Astrocyte (in vitro differentiated cells and primary cell): ENCODE results near the gene LRMDA. TPM values are rescaled to one million over a fixed set of nuclear protein-coding genes. Genes with fewer than 3 reads are reported as not detected.

Experiments
- DNase-seq: peaks from one replicate; pipeline ENCODE4 v3.0.0-alpha.2; 2010; ENCODE audit warnings: low read depth
- FAIRE-seq: peaks from 2 replicates; lab custom pipeline; 2011; peaks lifted over from hg19 to GRCh38; lab: Jason Lieb, UNC
- H2AFZ ChIP-seq: 2 replicates; pipeline ENCODE4 v1.6.0; 2012; ENCODE audit warnings: low read depth, low read length, inconsistent platforms
- H3K27ac ChIP-seq: 2 replicates; pipeline ENCODE4 v1.5.1; 2011; ENCODE audit warnings: low read depth, low read length, inconsistent platforms
- H3K27me3 ChIP-seq: 2 replicates; pipeline ENCODE4 v1.6.0; 2011; ENCODE audit warnings: low read length, inconsistent platforms; ENCODE audit not compliant: insufficient read depth
- H3K36me3 ChIP-seq: 2 replicates; pipeline ENCODE4 v1.5.1; 2011; ENCODE audit warnings: low read length, inconsistent platforms; ENCODE audit not compliant: insufficient read depth
- H3K4me1 ChIP-seq: 2 replicates; pipeline ENCODE4 v1.5.1; 2011; ENCODE audit warnings: low read length, inconsistent platforms; ENCODE audit not compliant: insufficient read depth
- H3K4me2 ChIP-seq: 2 replicates; pipeline ENCODE4 v1.6.0; 2012; ENCODE audit warnings: low read length, inconsistent platforms
- H3K4me3 ChIP-seq: 2 replicates; pipeline ENCODE4 v1.5.1; 2011; ENCODE audit warnings: low read depth, mild to moderate bottlenecking, low read length, inconsistent platforms; ENCODE audit not compliant: insufficient read depth
- H3K79me2 ChIP-seq: 2 replicates; pipeline ENCODE4 v1.6.0; 2012; ENCODE audit warnings: mild to moderate bottlenecking, low read length, inconsistent platforms; ENCODE audit not compliant: insufficient read depth
- H3K9ac ChIP-seq: 2 replicates; pipeline ENCODE4 v1.6.0; 2012; ENCODE audit warnings: mild to moderate bottlenecking, low read length, inconsistent platforms
- H3K9me3 ChIP-seq: 2 replicates; pipeline ENCODE4 v1.5.1; 2012; ENCODE audit warnings: low read depth, mild to moderate bottlenecking, low read length, inconsistent platforms; ENCODE audit not compliant: insufficient read depth
- H4K20me1 ChIP-seq: 2 replicates; pipeline ENCODE4 v1.6.0; 2012; ENCODE audit warnings: low read length, inconsistent platforms; ENCODE audit not compliant: insufficient read depth
- H3K27ac Mint-ChIP-seq: one replicate; pipeline ENCODE4 v1.8.0; 2021; ENCODE audit warnings: mild to moderate bottlenecking, mixed read lengths; ENCODE audit not compliant: unreplicated experiment
- H3K27me3 Mint-ChIP-seq: one replicate; pipeline ENCODE4 v1.8.0; 2021; ENCODE audit warnings: low read depth, mixed read lengths; ENCODE audit not compliant: unreplicated experiment
- H3K36me3 Mint-ChIP-seq: one replicate; pipeline ENCODE4 v1.8.0; 2021; ENCODE audit warnings: low read depth, mixed read lengths; ENCODE audit not compliant: unreplicated experiment
- H3K4me1 Mint-ChIP-seq: one replicate; pipeline ENCODE4 v1.8.0; 2021; ENCODE audit warnings: low read depth, mixed read lengths; ENCODE audit not compliant: unreplicated experiment
- H3K4me3 Mint-ChIP-seq: one replicate; pipeline ENCODE4 v1.8.0; 2021; ENCODE audit warnings: mild to moderate bottlenecking, moderate library complexity, mixed read lengths; ENCODE audit not compliant: unreplicated experiment
- H3K9me3 Mint-ChIP-seq: one replicate; pipeline ENCODE4 v1.8.0; 2021; ENCODE audit warnings: mild to moderate bottlenecking, mixed read lengths; ENCODE audit not compliant: unreplicated experiment
- EZH2 ChIP-seq: IDR thresholded peaks from 2 replicates; pipeline ENCODE4 v1.6.1; 2012; ENCODE audit warnings: mild to moderate bottlenecking, low read length, inconsistent platforms; ENCODE audit not compliant: insufficient read depth
- total RNA-seq: library from RNA; stranded (reverse); gene quantifications from 2 replicates; pipeline ENCODE4 v1.2.1, GENCODE V29; 2021
- TF ChIP-seq, protein P1 (sequence below): IDR thresholded peaks from 2 replicates; pipeline ENCODE4 v1.5.1; 2011; ENCODE audit warnings: low read depth, mild to moderate bottlenecking, inconsistent platforms, low read length, moderate library complexity; ENCODE audit not compliant: insufficient read depth

The LRMDA gene
- total RNA-seq, 1 donor from 2014 or later: 2.7 TPM

DNA sequence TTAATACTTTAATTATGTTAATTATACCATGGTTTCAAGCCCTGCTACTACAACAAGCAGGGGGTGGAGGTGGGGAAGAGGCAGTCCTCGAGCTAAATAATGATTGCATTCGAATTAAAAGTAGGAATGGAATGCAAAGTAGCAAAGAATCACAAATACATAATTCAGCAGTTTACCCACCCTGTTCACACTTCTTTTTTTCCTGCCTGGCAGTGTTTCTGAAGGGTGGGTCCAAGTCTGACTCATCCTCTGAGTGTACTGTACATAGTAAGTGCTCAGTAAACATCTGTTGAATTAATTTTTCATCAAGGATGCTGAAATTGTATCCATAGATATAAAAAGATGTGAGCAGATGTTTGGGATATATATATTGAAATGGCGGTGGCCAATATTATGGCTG is 778.8 kb downstream of the LRMDA start:
- H3K4me3 ChIP-seq: no peak overlapping the region
- no peak for TF ChIP-seq EZH2
- Mint-ChIP-seq H3K27ac (no peak overlapping the region), H3K9me3 (peaks cover 2% of the 10 kb centered on the region), H3K27me3 (peaks cover 2% of the 10 kb centered on the region), H3K4me1 (peaks cover 12% of the 10 kb centered on the region), H3K36me3 (no peaks in the 10 kb centered on the region), H3K4me3 (no peak overlapping the region)
- no peaks in the 10 kb centered on the region for H4K20me1 ChIP-seq
- no peak overlapping the region for H3K27ac ChIP-seq
- no peak overlapping the region for H2AFZ ChIP-seq
- no peak for DNase-seq
- no peak for FAIRE-seq
- no peaks in the 10 kb centered on the region for H3K36me3 ChIP-seq
- H3K9ac ChIP-seq: no peak overlapping the region
- no peaks in the 10 kb centered on the region for H3K27me3 ChIP-seq
- no peaks in the 10 kb centered on the region for H3K9me3 ChIP-seq
- H3K79me2 ChIP-seq: no peaks in the 10 kb centered on the region
- H3K4me2 ChIP-seq: no peak overlapping the region
- peaks cover 4% of the 10 kb centered on the region for H3K4me1 ChIP-seq

DNA sequence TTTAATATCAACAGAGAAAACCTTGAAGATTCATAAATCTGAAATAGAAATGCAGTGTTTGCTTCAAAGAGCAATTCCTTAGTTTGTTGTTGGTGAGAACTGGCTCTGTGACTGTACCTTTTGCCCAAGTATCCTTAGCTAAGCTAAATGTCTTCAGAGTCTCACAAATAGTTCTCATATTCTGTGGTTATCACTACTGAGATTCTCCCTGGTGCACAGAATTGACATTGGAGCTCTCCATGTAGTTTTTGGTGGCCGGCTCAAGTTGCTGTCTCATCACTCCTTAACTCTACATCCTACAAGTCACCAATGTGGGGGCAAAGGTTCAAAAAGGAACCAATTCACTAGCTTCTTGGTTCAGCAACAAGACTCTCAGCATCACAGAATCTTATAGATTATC is 780.3 kb downstream of the LRMDA start:
- no peak overlapping the region for H3K27ac ChIP-seq
- Mint-ChIP-seq H3K4me3 (no peak overlapping the region), H3K27me3 (peaks cover 2% of the 10 kb centered on the region), H3K4me1 (peaks cover 12% of the 10 kb centered on the region), H3K27ac (no peak overlapping the region), H3K36me3 (no peaks in the 10 kb centered on the region), H3K9me3 (peaks cover 2% of the 10 kb centered on the region)
- no peaks in the 10 kb centered on the region for H3K9me3 ChIP-seq
- H3K79me2 ChIP-seq: no peaks in the 10 kb centered on the region
- no peak overlapping the region for H3K4me2 ChIP-seq
- H3K4me3 ChIP-seq: no peak overlapping the region
- H3K4me1 ChIP-seq: peaks cover 4% of the 10 kb centered on the region
- H2AFZ ChIP-seq: no peak overlapping the region
- H3K36me3 ChIP-seq: no peaks in the 10 kb centered on the region
- FAIRE-seq (no peak), DNase-seq (no peak)
- TF ChIP-seq, protein P1, sequence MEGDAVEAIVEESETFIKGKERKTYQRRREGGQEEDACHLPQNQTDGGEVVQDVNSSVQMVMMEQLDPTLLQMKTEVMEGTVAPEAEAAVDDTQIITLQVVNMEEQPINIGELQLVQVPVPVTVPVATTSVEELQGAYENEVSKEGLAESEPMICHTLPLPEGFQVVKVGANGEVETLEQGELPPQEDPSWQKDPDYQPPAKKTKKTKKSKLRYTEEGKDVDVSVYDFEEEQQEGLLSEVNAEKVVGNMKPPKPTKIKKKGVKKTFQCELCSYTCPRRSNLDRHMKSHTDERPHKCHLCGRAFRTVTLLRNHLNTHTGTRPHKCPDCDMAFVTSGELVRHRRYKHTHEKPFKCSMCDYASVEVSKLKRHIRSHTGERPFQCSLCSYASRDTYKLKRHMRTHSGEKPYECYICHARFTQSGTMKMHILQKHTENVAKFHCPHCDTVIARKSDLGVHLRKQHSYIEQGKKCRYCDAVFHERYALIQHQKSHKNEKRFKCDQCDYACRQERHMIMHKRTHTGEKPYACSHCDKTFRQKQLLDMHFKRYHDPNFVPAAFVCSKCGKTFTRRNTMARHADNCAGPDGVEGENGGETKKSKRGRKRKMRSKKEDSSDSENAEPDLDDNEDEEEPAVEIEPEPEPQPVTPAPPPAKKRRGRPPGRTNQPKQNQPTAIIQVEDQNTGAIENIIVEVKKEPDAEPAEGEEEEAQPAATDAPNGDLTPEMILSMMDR: no peak
- TF ChIP-seq EZH2: no peak
- H3K9ac ChIP-seq: no peak overlapping the region
- H4K20me1 ChIP-seq: no peaks in the 10 kb centered on the region
- no peaks in the 10 kb centered on the region for H3K27me3 ChIP-seq

DNA sequence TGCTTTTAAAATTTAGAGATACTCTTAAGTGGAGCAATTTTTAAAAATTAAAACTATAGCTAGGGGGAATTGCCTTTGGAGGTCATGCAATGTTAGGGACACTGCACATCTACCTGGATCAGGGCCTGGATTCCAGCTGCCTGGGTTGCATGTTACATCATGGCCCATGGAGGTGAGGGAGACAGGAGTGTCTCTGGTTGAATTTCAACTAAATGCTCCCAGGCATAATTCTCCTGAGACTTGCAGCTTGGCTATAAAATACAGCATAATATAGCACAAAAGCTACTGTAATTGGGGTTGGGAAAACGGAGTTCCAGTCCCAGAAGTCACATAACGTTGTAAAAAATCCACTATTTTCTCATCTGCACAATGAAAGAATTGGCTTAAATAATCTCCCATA is 782.5 kb downstream of the LRMDA start:
- H3K79me2 ChIP-seq: no peaks in the 10 kb centered on the region
- no peaks in the 10 kb centered on the region for H3K27me3 ChIP-seq
- Mint-ChIP-seq H3K4me3 (no peak overlapping the region), H3K9me3 (peaks cover 3% of the 10 kb centered on the region), H3K36me3 (no peaks in the 10 kb centered on the region), H3K27ac (no peak overlapping the region), H3K4me1 (peaks cover 12% of the 10 kb centered on the region), H3K27me3 (peaks cover 8% of the 10 kb centered on the region)
- H3K27ac ChIP-seq: no peak overlapping the region
- no peak overlapping the region for H3K4me2 ChIP-seq
- DNase-seq (no peak), FAIRE-seq (no peak)
- H3K9me3 ChIP-seq: no peaks in the 10 kb centered on the region
- no peaks in the 10 kb centered on the region for H3K36me3 ChIP-seq
- H3K9ac ChIP-seq: no peak overlapping the region
- H4K20me1 ChIP-seq: no peaks in the 10 kb centered on the region
- H3K4me1 ChIP-seq: no peaks in the 10 kb centered on the region
- no peak overlapping the region for H2AFZ ChIP-seq
- TF ChIP-seq, protein P1: no peak
- no peak for TF ChIP-seq EZH2
- H3K4me3 ChIP-seq: no peak overlapping the region
